GM12878 (cell line): ENCODE results near the gene SYNGAP1. TPM values are rescaled to one million over a fixed set of nuclear protein-coding genes. Genes with fewer than 3 reads are reported as not detected.

ENCODE experiments used
- CHD4 ChIP-seq: fragments of 200-600 bp; sonication (generic); IDR thresholded peaks from 2 replicates; pipeline ENCODE4 v1.6.1; 2016; ENCODE audit warnings: mild to moderate bottlenecking
- CREB1 ChIP-seq: IDR thresholded peaks from 2 replicates; pipeline ENCODE4 v1.6.1; 2012; ENCODE audit warnings: low read depth, mild to moderate bottlenecking, inconsistent platforms
- CREM ChIP-seq: IDR thresholded peaks from 2 replicates; pipeline ENCODE4 v1.6.1; 2014; ENCODE audit warnings: antibody characterized with exemption, low read depth
- ELK1 ChIP-seq: IDR thresholded peaks from 2 replicates; pipeline ENCODE4 v1.6.1; 2012; ENCODE audit warnings: low read depth, low read length, improper control_type of control experiment
- ETV6 ChIP-seq, 2 experiments: fragments of 450-650 bp in 1 of 2; IDR thresholded peaks in 1 of 2; conservative IDR thresholded peaks in 1 of 2; 2 replicates each; pipeline ENCODE4 v1.6.1; 2014; ENCODE audit warnings: antibody characterized with exemption in 1 of 2, borderline replicate concordance in 1 of 2, low read depth in 1 of 2, mild to moderate bottlenecking in 1 of 2, moderate library complexity in 1 of 2
- EZH2 ChIP-seq: IDR thresholded peaks from 2 replicates; pipeline ENCODE4 v1.6.1; 2012; ENCODE audit warnings: low read depth, mild to moderate bottlenecking, control low read depth, inconsistent platforms, low read length, borderline replicate concordance; ENCODE audit not compliant: control insufficient read depth
- FOS ChIP-seq: IDR thresholded peaks from 3 replicates; pipeline ENCODE4 v1.6.1; 2011; ENCODE audit warnings: borderline replicate concordance; ENCODE audit not compliant: insufficient read length; ENCODE audit errors: extremely low read depth
- FOXM1 ChIP-seq: IDR thresholded peaks from 2 replicates; pipeline ENCODE4 v1.6.1; 2012; ENCODE audit warnings: low read depth, mild to moderate bottlenecking, inconsistent platforms, low read length, moderate library complexity
- NBN ChIP-seq: fragments of 450-650 bp; IDR thresholded peaks from 2 replicates; pipeline ENCODE4 v1.6.1; 2016
- NFXL1 ChIP-seq: fragments of 450-650 bp; IDR thresholded peaks from 2 replicates; pipeline ENCODE4 v1.6.1; 2017; ENCODE audit warnings: antibody characterized with exemption, mild to moderate bottlenecking, borderline replicate concordance
- NFYA ChIP-seq: IDR thresholded peaks from 2 replicates; pipeline ENCODE4 v1.6.1; 2011; ENCODE audit warnings: low read depth, mild to moderate bottlenecking, low read length, improper control_type of control experiment, borderline replicate concordance
- NR2C1 ChIP-seq: fragments of 450-650 bp; IDR thresholded peaks from 2 replicates; pipeline ENCODE4 v1.6.1; 2017; ENCODE audit warnings: antibody characterized with exemption, mild to moderate bottlenecking, moderate library complexity
- PAX5 ChIP-seq: IDR thresholded peaks from 2 replicates; pipeline ENCODE4 v1.6.1; 2011; ENCODE audit warnings: low read depth, low read length, borderline replicate concordance
- RAD51 ChIP-seq: fragments of 450-650 bp; IDR thresholded peaks from 2 replicates; pipeline ENCODE4 v1.6.1; 2016; ENCODE audit warnings: moderate library complexity, mild to moderate bottlenecking, inconsistent platforms
- SMC3 ChIP-seq: IDR thresholded peaks from 2 replicates; pipeline ENCODE4 v1.6.1; 2011; ENCODE audit warnings: low read length, improper control_type of control experiment, borderline replicate concordance
- SRF ChIP-seq, 2 experiments: IDR thresholded peaks; 2 replicates each; pipeline ENCODE4 v1.6.1; 2011; ENCODE audit warnings: low read depth in 2 of 2, low read length in 2 of 2, mild to moderate bottlenecking in 1 of 2, moderate library complexity in 1 of 2
- TCF3 ChIP-seq: IDR thresholded peaks from 2 replicates; pipeline ENCODE4 v1.6.1; 2012; ENCODE audit warnings: low read depth, mild to moderate bottlenecking, low read length, borderline replicate concordance; ENCODE audit not compliant: insufficient read depth
- ZNF207 ChIP-seq: fragments of 450-650 bp; IDR thresholded peaks from 2 replicates; pipeline ENCODE4 v1.6.1; 2014; ENCODE audit warnings: antibody characterized with exemption, mild to moderate bottlenecking, borderline replicate concordance
- ZNF687 ChIP-seq: fragments of 450-650 bp; IDR thresholded peaks from 2 replicates; pipeline ENCODE4 v1.6.1; 2017; ENCODE audit warnings: mild to moderate bottlenecking, moderate library complexity
- polyA plus RNA-seq, 11 experiments: library from polyadenylated mRNA; depleted of rRNA in 4 of 11; unstranded in 6 of 11; stranded (reverse) in 5 of 11; fragments of >200 nt; fragmentation: Nextera tagmentation in 4 of 11; fragmentation: Illumina TruSeq in 1 of 11; extraction: Ambion mirVana in 4 of 11; extraction: Trizol in 1 of 11; gene quantifications; 1 replicate in 1 of 11; 2 replicates in 10 of 11; pipeline versions ENCODE4 v1.2.1 to v1.2.3, GENCODE V29; 2011 to 2016; ENCODE audit warnings: inconsistent platforms in 2 of 11, missing spikeins in 2 of 11, low read depth in 1 of 11
- total RNA-seq, 4 experiments: library from RNA; depleted of rRNA in 3 of 4; stranded (reverse); fragments of >200 nt in 3 of 4; fragmentation: Illumina TruSeq in 1 of 4; extraction: Trizol in 1 of 4; gene quantifications; 2 replicates each; pipeline versions ENCODE4 v1.2.1 to v1.2.3, GENCODE V29; 2013 to 2021
- TF ChIP-seq, protein P1 (sequence below): fragments of 450-650 bp; formaldehyde crosslinking; IDR thresholded peaks from 2 replicates; pipeline ENCODE4 v1.4.0; 2020; ENCODE audit warnings: mild to moderate bottlenecking, moderate library complexity

Gene SYNGAP1
- total and polyA plus RNA-seq, 10 of the 15 experiments (the other 5 are each of a cell fraction or from before 2014, with no cell fraction given): 0.05 to 9.2 (median 1.2) TPM

DNA sequence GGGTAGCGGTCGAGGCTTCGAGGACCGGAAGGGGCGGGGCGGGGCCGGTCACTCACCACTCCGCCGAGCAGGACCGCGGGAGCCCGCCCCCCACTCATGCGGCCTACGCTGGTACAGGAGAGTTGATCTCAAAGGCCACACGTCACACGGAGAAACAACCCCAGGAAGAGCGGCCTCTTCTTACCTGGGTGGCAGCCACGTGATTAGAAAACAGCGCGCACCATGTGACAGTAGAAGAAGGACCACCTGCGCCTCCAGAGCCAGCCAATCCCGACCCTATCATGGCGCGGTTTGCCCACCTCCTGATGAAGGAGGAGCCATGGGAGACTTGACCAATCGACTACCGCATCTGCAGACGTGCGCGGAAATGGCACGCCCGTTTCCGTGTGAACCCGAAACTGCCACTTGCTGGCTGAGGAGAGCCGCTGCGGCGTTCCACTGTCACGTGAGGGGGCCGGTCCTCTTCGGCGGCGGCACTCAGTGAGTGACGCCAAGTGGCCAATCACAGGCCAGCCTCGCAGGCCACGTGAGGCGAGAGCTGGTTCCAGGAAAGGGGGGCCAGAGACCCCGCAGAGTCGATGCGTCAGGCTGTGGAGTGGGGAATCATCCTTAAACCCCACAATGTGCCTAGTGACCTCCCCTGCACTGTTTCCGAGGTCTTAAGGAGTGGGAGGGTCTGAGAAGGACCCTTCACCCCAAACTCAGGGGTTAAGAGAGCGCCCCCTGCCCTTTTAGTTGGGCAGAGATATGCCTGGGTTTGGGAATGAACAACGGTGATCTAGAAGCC is 1.8 kb upstream of the SYNGAP1 start, which contains the start of gene CUTA (continued):
- TF ChIP-seq EZH2: no peak
- no peak for TF ChIP-seq SMC3
- no peak for TF ChIP-seq CHD4
- peak; percentile 43; the same call in 1 of the 2 replicates for TF ChIP-seq ZNF687
- no peak; the same call in 1 of the 2 replicates for TF ChIP-seq NFYA
- no peak for TF ChIP-seq TCF3
- 0 out of 2 replicates have a peak, but pooled peaks have one; percentile 32 for TF ChIP-seq NR2C1
- no peak for TF ChIP-seq NFXL1
- peak; percentile 81; the same call in 1 of the 2 replicates for TF ChIP-seq CREM
- TF ChIP-seq RAD51: peak; percentile 99
- peak; percentile 25; the same call in 1 of the 2 replicates for TF ChIP-seq ZNF207
- no peak; the same call in 1 of the 2 replicates for TF ChIP-seq NBN
- no peak for TF ChIP-seq FOXM1
- no peak for TF ChIP-seq CREB1
- TF ChIP-seq PAX5: no peak
- peak in 1 of 2 experiments; percentile 90; a peak in 2 of 4 replicates for TF ChIP-seq ETV6 (conservative IDR thresholded peaks at IDR 0.05 in 1 of 2, IDR thresholded peaks at IDR 0.05 in 1 of 2; ENCODE audit: borderline replicate concordance in 1 of 2, low read depth in 1 of 2)
- peak; percentile 66 for TF ChIP-seq ELK1
- TF ChIP-seq FOS: peak; percentile 63
- peak; percentile 47 to 91 for TF ChIP-seq SRF (IDR thresholded peaks at IDR 0.05; ENCODE audit: low read depth in 2 of 2, low read length in 2 of 2)
- TF ChIP-seq, protein P1, sequence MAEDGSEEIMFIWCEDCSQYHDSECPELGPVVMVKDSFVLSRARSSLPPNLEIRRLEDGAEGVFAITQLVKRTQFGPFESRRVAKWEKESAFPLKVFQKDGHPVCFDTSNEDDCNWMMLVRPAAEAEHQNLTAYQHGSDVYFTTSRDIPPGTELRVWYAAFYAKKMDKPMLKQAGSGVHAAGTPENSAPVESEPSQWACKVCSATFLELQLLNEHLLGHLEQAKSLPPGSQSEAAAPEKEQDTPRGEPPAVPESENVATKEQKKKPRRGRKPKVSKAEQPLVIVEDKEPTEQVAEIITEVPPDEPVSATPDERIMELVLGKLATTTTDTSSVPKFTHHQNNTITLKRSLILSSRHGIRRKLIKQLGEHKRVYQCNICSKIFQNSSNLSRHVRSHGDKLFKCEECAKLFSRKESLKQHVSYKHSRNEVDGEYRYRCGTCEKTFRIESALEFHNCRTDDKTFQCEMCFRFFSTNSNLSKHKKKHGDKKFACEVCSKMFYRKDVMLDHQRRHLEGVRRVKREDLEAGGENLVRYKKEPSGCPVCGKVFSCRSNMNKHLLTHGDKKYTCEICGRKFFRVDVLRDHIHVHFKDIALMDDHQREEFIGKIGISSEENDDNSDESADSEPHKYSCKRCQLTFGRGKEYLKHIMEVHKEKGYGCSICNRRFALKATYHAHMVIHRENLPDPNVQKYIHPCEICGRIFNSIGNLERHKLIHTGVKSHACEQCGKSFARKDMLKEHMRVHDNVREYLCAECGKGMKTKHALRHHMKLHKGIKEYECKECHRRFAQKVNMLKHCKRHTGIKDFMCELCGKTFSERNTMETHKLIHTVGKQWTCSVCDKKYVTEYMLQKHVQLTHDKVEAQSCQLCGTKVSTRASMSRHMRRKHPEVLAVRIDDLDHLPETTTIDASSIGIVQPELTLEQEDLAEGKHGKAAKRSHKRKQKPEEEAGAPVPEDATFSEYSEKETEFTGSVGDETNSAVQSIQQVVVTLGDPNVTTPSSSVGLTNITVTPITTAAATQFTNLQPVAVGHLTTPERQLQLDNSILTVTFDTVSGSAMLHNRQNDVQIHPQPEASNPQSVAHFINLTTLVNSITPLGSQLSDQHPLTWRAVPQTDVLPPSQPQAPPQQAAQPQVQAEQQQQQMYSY (CRISPR knock-in tag): no peak
